Hepatocyte (in vitro differentiated cells): ENCODE data around the gene RBM14. TPM values are rescaled to one million over a fixed set of nuclear protein-coding genes. Genes with fewer than 3 reads are reported as not detected.

ENCODE experiments used
- DNase-seq: peaks from one replicate; pipeline ENCODE4 v3.0.0-alpha.2; 2016; ENCODE audit warnings: low spot score
- H2AFZ ChIP-seq: fragments of 200-600 bp; sonication (generic); 2 replicates; pipeline ENCODE4 v1.6.0; 2016; ENCODE audit warnings: antibody characterized with exemption, mild to moderate bottlenecking
- H3K27ac ChIP-seq: fragments of 200-600 bp; sonication (generic); 2 replicates; pipeline ENCODE4 v1.5.1; 2016; ENCODE audit warnings: mild to moderate bottlenecking
- H3K27me3 ChIP-seq: fragments of 200-600 bp; sonication (generic); 2 replicates; pipeline ENCODE4 v1.6.1; 2016
- H3K36me3 ChIP-seq: fragments of 200-600 bp; sonication (generic); replicated peaks from 2 replicates; pipeline ENCODE4 v1.5.1; 2016; ENCODE audit warnings: low read depth; ENCODE audit not compliant: insufficient read depth
- H3K4me1 ChIP-seq: fragments of 200-600 bp; sonication (generic); 2 replicates; pipeline ENCODE4 v1.5.1; 2016; ENCODE audit warnings: mild to moderate bottlenecking, moderate library complexity; ENCODE audit not compliant: insufficient read depth
- H3K4me2 ChIP-seq: fragments of 200-600 bp; sonication (generic); 2 replicates; pipeline ENCODE4 v1.6.0; 2016
- H3K4me3 ChIP-seq: fragments of 200-600 bp; sonication (generic); 2 replicates; pipeline ENCODE4 v1.5.1; 2016; ENCODE audit warnings: mild to moderate bottlenecking
- H3K79me2 ChIP-seq: fragments of 200-600 bp; sonication (generic); 2 replicates; pipeline ENCODE4 v1.6.0; 2017; ENCODE audit warnings: mild to moderate bottlenecking
- H3K9me2 ChIP-seq: fragments of 200-600 bp; sonication (generic); replicated peaks from 2 replicates; pipeline ENCODE4 v1.6.0; 2017; ENCODE audit warnings: mild to moderate bottlenecking; ENCODE audit not compliant: insufficient read depth
- H3K9me3 ChIP-seq: fragments of 200-600 bp; sonication (generic); 2 replicates; pipeline ENCODE4 v1.5.1; 2016; ENCODE audit warnings: low read depth, mild to moderate bottlenecking
- H4K20me1 ChIP-seq: fragments of 200-600 bp; sonication (generic); 2 replicates; pipeline ENCODE4 v1.6.0; 2016; ENCODE audit warnings: mild to moderate bottlenecking; ENCODE audit not compliant: insufficient read depth, poor library complexity, severe bottlenecking
- CTCF ChIP-seq: fragments of 200-600 bp; sonication (generic); IDR thresholded peaks from 2 replicates; pipeline ENCODE4 v1.5.1; 2016; ENCODE audit warnings: antibody characterized with exemption, mild to moderate bottlenecking; ENCODE audit not compliant: poor library complexity
- EZH2 ChIP-seq: fragments of 200-600 bp; sonication (generic); IDR thresholded peaks from 2 replicates; pipeline ENCODE4 v1.6.1; 2016; ENCODE audit warnings: antibody characterized with exemption, mild to moderate bottlenecking, borderline replicate concordance
- EZH2phosphoT487 ChIP-seq: fragments of 200-600 bp; sonication (generic); IDR thresholded peaks from one replicate; pipeline ENCODE4 v1.6.1; 2018; ENCODE audit warnings: antibody characterized with exemption, mild to moderate bottlenecking, low read depth, moderate library complexity; ENCODE audit not compliant: unreplicated experiment, severe bottlenecking
- WGBS: methylation state at CpG from one replicate; pipeline ENCODE4 v1.1.6; 2016; ENCODE audit warnings: low lambda C conversion rate; ENCODE audit errors: missing lambda C conversion rate; 5-methylcytosine and 5-hydroxymethylcytosine counted together
- polyA plus RNA-seq: library from polyadenylated mRNA; unstranded; fragments of >200 nt; fragmentation: Nextera tagmentation; extraction: Ambion mirVana; gene quantifications from 2 replicates; pipeline ENCODE4 v1.2.1, GENCODE V29; 2016
- total RNA-seq: library from RNA; depleted of rRNA; stranded (reverse); fragments of >200 nt; gene quantifications from 2 replicates; pipeline ENCODE4 v1.2.3, GENCODE V29; 2014

The RBM14 gene
- total and polyA plus RNA-seq, 2 experiments from 2014 or later, result 29.5 to 70.7 TPM

DNA sequence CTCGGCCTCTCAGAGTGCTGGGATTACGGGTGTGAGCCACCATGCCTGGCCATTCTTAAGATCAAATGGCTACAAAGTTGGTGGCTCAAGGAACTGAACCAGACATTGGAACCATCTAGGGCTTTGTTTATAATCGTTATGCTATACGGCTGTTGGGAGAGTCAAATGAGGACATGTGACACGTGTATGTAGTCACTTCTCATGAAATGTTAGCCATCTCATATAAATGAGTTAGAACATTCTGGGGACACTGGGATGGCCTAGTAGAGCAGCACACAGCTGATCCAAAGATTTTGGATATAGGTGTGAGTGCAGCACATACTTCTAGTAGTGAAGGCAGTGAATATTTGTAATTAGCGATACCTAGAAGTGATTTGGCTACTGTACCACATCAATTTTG is 15.5 kb downstream of the RBM14 start:
- Histone ChIP-seq H3K27me3 (no peaks in the 10 kb centered on the region), H2AFZ (no peak overlapping the region), H3K79me2 (peaks cover 100% of the 10 kb centered on the region), H3K4me1 (no peaks in the 10 kb centered on the region), H3K4me2 (no peak overlapping the region), H4K20me1 (peaks cover 69% of the 10 kb centered on the region), H3K9me3 (no peaks in the 10 kb centered on the region), H3K27ac (no peak overlapping the region), H3K4me3 (no peak overlapping the region), H3K9me2 (no peaks in the 10 kb centered on the region), H3K36me3 (no peaks in the 10 kb centered on the region)
- WGBS, result 92% methylated on average over 6 of the region's 6 CpGs
- no peak for DNase-seq
- TF ChIP-seq EZH2phosphoT487, result no peak

DNA sequence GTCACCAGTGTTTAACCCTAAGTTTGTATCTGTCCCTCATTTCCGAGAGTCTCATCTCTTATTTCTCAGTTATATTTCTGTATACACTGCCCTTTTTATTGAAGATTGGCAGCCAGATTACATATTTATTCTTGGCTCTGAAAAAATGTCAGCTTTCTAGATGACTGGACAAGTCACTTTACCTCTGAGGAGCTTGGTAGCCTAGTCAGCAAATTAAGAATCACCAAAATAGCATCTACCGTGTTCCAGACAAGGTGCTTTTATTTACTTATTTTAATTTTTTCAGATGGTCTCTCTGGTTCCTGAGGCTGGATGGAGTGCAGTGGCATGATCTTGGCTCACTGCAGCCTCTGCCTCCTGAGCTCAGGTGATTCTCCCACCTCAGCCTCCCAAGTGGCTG is 16.5 kb downstream of the RBM14 start:
- H3K4me1 ChIP-seq, result peaks cover 8% of the 10 kb centered on the region
- H4K20me1 ChIP-seq, result peaks cover 58% of the 10 kb centered on the region
- H3K27ac ChIP-seq, result no peak overlapping the region
- no peaks in the 10 kb centered on the region for H3K9me3 ChIP-seq
- no peaks in the 10 kb centered on the region for H3K27me3 ChIP-seq
- H2AFZ ChIP-seq, result no peak overlapping the region
- no peaks in the 10 kb centered on the region for H3K9me2 ChIP-seq
- peaks cover 100% of the 10 kb centered on the region for H3K79me2 ChIP-seq
- no peak for DNase-seq
- no peak overlapping the region for H3K4me3 ChIP-seq
- H3K4me2 ChIP-seq, result no peak overlapping the region
- no peaks in the 10 kb centered on the region for H3K36me3 ChIP-seq
- TF ChIP-seq EZH2 (no peak), CTCF (no peak), EZH2phosphoT487 (no peak)
- 95% methylated on average over 2 of the region's 2 CpGs for WGBS

GRCh38 chr11:66636411-66636810 is 20.0 kb downstream of the RBM14 start:
- WGBS, result 90% methylated on average over 3 of the region's 3 CpGs
- H3K79me2 ChIP-seq, result peaks cover 91% of the 10 kb centered on the region
- no peak overlapping the region for H3K4me2 ChIP-seq
- no peak overlapping the region for H3K4me3 ChIP-seq
- H3K36me3 ChIP-seq, result no peaks in the 10 kb centered on the region
- H3K9me2 ChIP-seq, result no peaks in the 10 kb centered on the region
- H3K27ac ChIP-seq, result no peak overlapping the region
- no peak overlapping the region for H2AFZ ChIP-seq
- TF ChIP-seq EZH2 (no peak), EZH2phosphoT487 (no peak), CTCF (no peak)
- DNase-seq, result no peak
- H3K27me3 ChIP-seq, result no peaks in the 10 kb centered on the region
- H3K4me1 ChIP-seq, result peaks cover 22% of the 10 kb centered on the region
- peaks cover 50% of the 10 kb centered on the region for H4K20me1 ChIP-seq
- H3K9me3 ChIP-seq, result no peaks in the 10 kb centered on the region

DNA sequence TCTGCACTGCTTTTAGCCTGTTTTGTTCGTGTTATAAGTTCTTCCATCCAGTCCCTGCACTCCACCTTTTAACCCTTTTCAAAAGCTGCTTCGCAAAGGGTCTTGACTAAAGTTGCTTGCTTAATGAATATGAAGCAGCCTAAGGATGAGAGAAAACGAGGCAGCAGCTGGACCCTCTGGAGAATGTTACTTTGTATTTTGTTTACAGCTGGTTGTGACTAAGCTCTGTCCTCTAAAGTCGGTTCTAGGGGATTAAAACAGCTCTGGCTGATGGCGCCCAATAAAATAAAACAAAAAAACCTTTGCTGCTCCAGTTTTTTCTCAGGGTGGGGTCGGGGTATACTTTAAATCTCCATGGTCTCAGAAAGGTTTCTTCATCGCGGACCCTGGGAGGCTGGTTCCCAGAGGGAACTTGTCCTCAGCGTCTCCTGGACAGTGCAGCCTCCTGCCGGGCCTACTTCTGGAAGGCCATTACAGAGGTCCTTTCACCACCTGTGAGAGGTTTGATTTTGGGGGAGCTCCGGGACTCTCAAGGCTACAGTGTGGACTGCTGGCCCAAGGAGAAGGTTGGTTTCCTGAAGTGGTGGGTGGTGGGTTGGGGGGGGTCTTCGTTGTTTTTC is 21.2 kb downstream of the RBM14 start:
- peaks cover 50% of the 10 kb centered on the region for H4K20me1 ChIP-seq
- H3K9me3 ChIP-seq, result no peaks in the 10 kb centered on the region
- peak overlapping the region; percentile 70 for H3K4me2 ChIP-seq
- H3K27me3 ChIP-seq, result no peaks in the 10 kb centered on the region
- peak overlapping the region; percentile 72 for H3K27ac ChIP-seq
- TF ChIP-seq EZH2phosphoT487, result no peak
- TF ChIP-seq CTCF, result no peak
- no peak for TF ChIP-seq EZH2
- DNase-seq, result no peak
- no peaks in the 10 kb centered on the region for H3K36me3 ChIP-seq
- peaks cover 91% of the 10 kb centered on the region for H3K79me2 ChIP-seq
- H3K4me3 ChIP-seq, result no peak overlapping the region
- no peaks in the 10 kb centered on the region for H3K9me2 ChIP-seq
- WGBS, result 38% methylated on average over 12 of the region's 12 CpGs
- no peak overlapping the region for H2AFZ ChIP-seq
- peaks cover 26% of the 10 kb centered on the region for H3K4me1 ChIP-seq
